Heart left ventricle (tissue), 16 donors: Measurements from ENCODE around the gene PRKN. TPM values are rescaled to one million over a fixed set of nuclear protein-coding genes. Genes with fewer than 3 reads are reported as not detected.

Source experiments
- ATAC-seq, 4 donors: fragments of 200-7000 bp; cut with Tn5 transposase; one replicate each; pipeline ENCODE4 v1.9.1; 2020 to 2022; ENCODE audit warnings: moderate library complexity in 4 of 4, mild to moderate bottlenecking in 3 of 4, moderate number of reproducible peaks in 1 of 4
- DNase-seq, 5 donors: peaks; one replicate each; pipeline ENCODE4 v3.0.0-alpha.2; 2020
- H3K27ac ChIP-seq, 12 donors: fragments of 200-600 bp; sonication (generic) in 4 of 12; one replicate each; pipeline versions ENCODE4 v1.5.0 to v1.8.0; 2016 to 2022; ENCODE audit warnings: mild to moderate bottlenecking in 2 of 12
- H3K27me3 ChIP-seq, 9 donors: fragments of 200-600 bp; sonication (generic) in 2 of 9; one replicate each; pipeline versions ENCODE4 v1.5.1 to v1.8.0; 2016 to 2022; ENCODE audit warnings: mild to moderate bottlenecking in 3 of 9
- H3K36me3 ChIP-seq, 9 donors: fragments of 200-600 bp; sonication (generic) in 2 of 9; one replicate each; pipeline versions ENCODE4 v1.5.0 to v1.8.0; 2018 to 2022; ENCODE audit warnings: mild to moderate bottlenecking in 2 of 9
- H3K4me1 ChIP-seq, 12 donors: fragments of 200-600 bp; sonication (generic) in 4 of 12; one replicate each; pipeline versions ENCODE4 v1.5.0 to v1.8.0; 2016 to 2022; ENCODE audit warnings: mild to moderate bottlenecking in 3 of 12
- H3K4me3 ChIP-seq, 12 donors: fragments of 200-600 bp; sonication (generic) in 4 of 12; one replicate each; pipeline versions ENCODE4 v1.5.0 to v1.8.0; 2017 to 2022; ENCODE audit warnings: mild to moderate bottlenecking in 9 of 12, moderate library complexity in 4 of 12
- H3K9me3 ChIP-seq, 12 donors: fragments of 200-600 bp; sonication (generic) in 4 of 12; one replicate each; pipeline versions ENCODE4 v1.5.0 to v1.8.0; 2016 to 2022; ENCODE audit warnings: mild to moderate bottlenecking in 1 of 12
- POLR2A ChIP-seq, 2 donors: fragments of 450-650 bp; IDR thresholded peaks; one replicate each; pipeline ENCODE4 v1.6.1; 2017; ENCODE audit warnings: antibody characterized with exemption in 2 of 2, mild to moderate bottlenecking in 2 of 2, moderate library complexity in 2 of 2
- WGBS, 4 donors: extraction: QIAGEN DNeasy Blood & Tissue Kit in 2 of 4; methylation state at CpG; one replicate each; pipeline versions ENCODE4 v1.1.5 to v1.1.7; 2013 to 2018; 5-methylcytosine and 5-hydroxymethylcytosine counted together
- intact Hi-C, 10 donors: fragments of 100-400 bp; cut with DNase I; formaldehyde crosslinking; loops; one replicate each; pipeline versions ENCODE4 v1.11.1 to v1.14.2; 2022
- polyA plus RNA-seq, 2 donors: library from polyadenylated mRNA; stranded (reverse); fragments of 200-250 nt; gene quantifications; one replicate each; pipeline ENCODE4 v1.2.3, GENCODE V29; 2013
- total RNA-seq, 9 donors: library from RNA; depleted of rRNA in 2 of 9; stranded (reverse); fragments of >200 nt in 2 of 9; fragmentation: NEBNext Ultra II Directional in 3 of 9; extraction: Animal tissue kit (Norgen Biotek cat#: 25700) in 3 of 9; gene quantifications; one replicate each; pipeline versions ENCODE4 v1.1.0 to v1.2.4, GENCODE V29; 2016 to 2023
- TF ChIP-seq, protein P1 (sequence below), 12 donors: fragments of 200-600 bp; sonication (generic) in 4 of 12; IDR thresholded peaks; one replicate each; pipeline versions ENCODE4 v1.5.0 to v1.8.0; 2018 to 2022; ENCODE audit warnings: antibody characterized with exemption in 12 of 12, mild to moderate bottlenecking in 5 of 12
- donor health status: ischemic (EF 13 %, LVEDD 7.1; RV severe dilation, severe dysfunction).
- donor health status: healthy with polysubstance abuse.
- donor health status: DM: no; HTN: yes; CAD: no.
- donor health status: DM: no; HTN: no; CAD: no.
- donor health status: ischemic (EF 25% LVEDD 6.9; RV normal size, moderate dysfunction).
- donor health status: ischemic (EF 25% LVEDD 5.7; RV mildly dilated, moderate dysfunction).
- donor health status: healthy.
- donor health status: DM: yes; HTN: yes; CAD: no.
- donor health status: ischemic (EF 35%, LVEDD 5.7; RV mildly dilated, moderate dysfunction).
- donor health status: nonischemic (EF 11% LVEDD 7.7; RV severe dilation, severe dysfunction).
- donor health status: DM: yes; HTN: yes; CAD: no.
- donor health status: PGD.
- donor health status: ischemic (EF 29% LVEDD 5.4; RV normal size, mild dysfunction).
- donor health status: nonischemic (EF 23%, LVEDD 6.1; RV moderate dilation, normal function).

The PRKN gene
- total and polyA plus RNA-seq, 11 donors: 3.4 to 32.5 (median 21.2) TPM

DNA sequence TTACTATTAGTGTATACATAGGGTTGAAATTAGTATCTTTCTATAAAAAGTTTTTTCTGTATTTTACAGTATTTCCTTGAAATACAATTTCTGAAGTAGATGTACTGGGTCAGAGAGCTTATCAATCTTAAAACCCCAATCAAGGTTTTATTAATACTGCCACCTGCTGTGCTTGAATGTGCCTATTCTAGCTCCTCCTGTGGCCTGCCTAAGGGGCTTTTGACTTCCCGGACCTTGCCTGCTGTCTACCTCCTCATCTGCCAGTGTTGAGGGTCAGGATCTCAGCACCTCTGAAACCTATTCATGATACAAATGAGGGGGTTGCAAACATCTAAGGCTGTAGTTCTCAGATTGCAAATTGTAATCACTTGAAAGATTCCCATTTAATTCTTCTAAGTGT is 9.4 kb upstream of the PRKN start:
- Histone ChIP-seq H3K36me3 (no peaks in the 10 kb centered on the region), H3K27ac (no peak overlapping the region), H3K4me1 (peaks cover 0 to 6% (median 0%) of the 10 kb centered on the region in 12 donors), H3K9me3 (no peaks in the 10 kb centered on the region), H3K4me3 (no peak overlapping the region), H3K27me3 (no peaks in the 10 kb centered on the region)
- ATAC-seq: peak in 3 of 4 donors; percentile 51 to 70 (median 53)
- no peak for DNase-seq
- TF ChIP-seq POLR2A (IDR thresholded peaks at IDR 0.05): no peak
- TF ChIP-seq, protein P1, sequence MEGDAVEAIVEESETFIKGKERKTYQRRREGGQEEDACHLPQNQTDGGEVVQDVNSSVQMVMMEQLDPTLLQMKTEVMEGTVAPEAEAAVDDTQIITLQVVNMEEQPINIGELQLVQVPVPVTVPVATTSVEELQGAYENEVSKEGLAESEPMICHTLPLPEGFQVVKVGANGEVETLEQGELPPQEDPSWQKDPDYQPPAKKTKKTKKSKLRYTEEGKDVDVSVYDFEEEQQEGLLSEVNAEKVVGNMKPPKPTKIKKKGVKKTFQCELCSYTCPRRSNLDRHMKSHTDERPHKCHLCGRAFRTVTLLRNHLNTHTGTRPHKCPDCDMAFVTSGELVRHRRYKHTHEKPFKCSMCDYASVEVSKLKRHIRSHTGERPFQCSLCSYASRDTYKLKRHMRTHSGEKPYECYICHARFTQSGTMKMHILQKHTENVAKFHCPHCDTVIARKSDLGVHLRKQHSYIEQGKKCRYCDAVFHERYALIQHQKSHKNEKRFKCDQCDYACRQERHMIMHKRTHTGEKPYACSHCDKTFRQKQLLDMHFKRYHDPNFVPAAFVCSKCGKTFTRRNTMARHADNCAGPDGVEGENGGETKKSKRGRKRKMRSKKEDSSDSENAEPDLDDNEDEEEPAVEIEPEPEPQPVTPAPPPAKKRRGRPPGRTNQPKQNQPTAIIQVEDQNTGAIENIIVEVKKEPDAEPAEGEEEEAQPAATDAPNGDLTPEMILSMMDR (IDR thresholded peaks at IDR 0.05): peak in 11 of 12 donors; percentile 7 to 62 (median 49)
- intact Hi-C loops: loop anchor here in 9 of 10 donors (5.0 to 10.0 kb wide), 4 partner anchors 292 to 562 kb away; no protein-coding TSS in a partner anchor
- WGBS, 4 donors: 13 to 28% (median 21%) methylated on average over 1 of the region's 1 CpG

DNA sequence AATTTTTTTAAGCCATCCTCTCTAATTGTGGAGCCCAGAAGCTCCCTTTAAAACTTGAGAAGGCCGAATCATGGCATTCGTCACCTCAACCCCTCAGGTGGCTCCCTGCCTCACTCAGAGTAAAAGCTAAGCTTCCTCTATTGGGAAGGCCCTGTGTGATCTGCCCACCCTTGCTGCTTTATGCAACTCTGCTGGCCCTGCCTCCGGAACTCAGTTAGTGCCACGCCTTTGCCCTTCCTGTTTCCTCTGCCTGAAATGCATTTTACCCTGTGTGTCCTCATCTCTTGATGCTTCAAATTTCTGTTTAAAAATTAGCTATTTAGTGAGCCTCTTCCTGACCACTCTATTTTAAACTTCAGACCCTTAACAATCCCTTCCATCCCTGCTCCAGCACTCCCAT is 5.9 kb upstream of the PRKN start:
- Histone ChIP-seq H3K4me1 (peaks cover 0 to 7% (median 0%) of the 10 kb centered on the region in 12 donors), H3K9me3 (peaks cover 0 to 17% (median 0%) of the 10 kb centered on the region in 12 donors), H3K27ac (no peak overlapping the region), H3K27me3 (no peaks in the 10 kb centered on the region), H3K4me3 (no peak overlapping the region), H3K36me3 (no peaks in the 10 kb centered on the region)
- TF ChIP-seq, protein P1 (IDR thresholded peaks at IDR 0.05): no peak
- no peak for TF ChIP-seq POLR2A (IDR thresholded peaks at IDR 0.05)
- 66 to 78% (median 69%) methylated on average over 4 of the region's 4 CpGs for WGBS, 4 donors
- intact Hi-C loops: loop anchor here in 7 of 10 donors (10.0 kb wide), 2 partner anchors 289 to 559 kb away; no protein-coding TSS in a partner anchor
- ATAC-seq (peak in 2 of 4 donors; percentile 39 to 64), DNase-seq (no peak)

DNA sequence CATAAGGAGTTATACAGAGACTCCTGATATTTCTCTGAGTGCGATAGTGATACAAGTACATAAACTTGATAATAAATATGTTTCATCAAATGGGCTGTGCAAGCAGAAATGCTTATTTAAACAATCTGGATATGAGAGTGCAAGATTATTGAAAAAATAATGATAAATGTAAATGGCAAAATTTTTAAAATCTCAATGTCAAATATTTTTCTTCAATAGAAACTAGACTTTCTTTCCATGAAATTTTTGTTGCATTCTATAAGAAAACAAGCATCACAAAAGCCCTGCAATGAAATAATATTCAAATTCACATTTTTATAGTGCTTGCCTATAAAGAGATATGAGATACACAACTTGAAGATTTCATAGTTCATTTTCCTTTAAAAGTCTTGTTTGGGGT is 2.9 kb upstream of the PRKN start:
- Histone ChIP-seq H3K36me3 (no peaks in the 10 kb centered on the region), H3K27ac (no peak overlapping the region), H3K9me3 (peaks cover 0 to 17% (median 0%) of the 10 kb centered on the region in 12 donors), H3K4me1 (peaks cover 0 to 19% (median 11%) of the 10 kb centered on the region in 12 donors), H3K27me3 (no peaks in the 10 kb centered on the region), H3K4me3 (no peak overlapping the region)
- 94 to 100% (median 99%) methylated on average over 1 of the region's 1 CpG for WGBS, 4 donors
- DNase-seq: no peak
- TF ChIP-seq POLR2A (IDR thresholded peaks at IDR 0.05): no peak
- TF ChIP-seq, protein P1 (IDR thresholded peaks at IDR 0.05): no peak
- ATAC-seq: no peak
- intact Hi-C loops: loop anchor here in 7 of 10 donors (10.0 kb wide), 2 partner anchors 286 to 556 kb away; no protein-coding TSS in a partner anchor

DNA sequence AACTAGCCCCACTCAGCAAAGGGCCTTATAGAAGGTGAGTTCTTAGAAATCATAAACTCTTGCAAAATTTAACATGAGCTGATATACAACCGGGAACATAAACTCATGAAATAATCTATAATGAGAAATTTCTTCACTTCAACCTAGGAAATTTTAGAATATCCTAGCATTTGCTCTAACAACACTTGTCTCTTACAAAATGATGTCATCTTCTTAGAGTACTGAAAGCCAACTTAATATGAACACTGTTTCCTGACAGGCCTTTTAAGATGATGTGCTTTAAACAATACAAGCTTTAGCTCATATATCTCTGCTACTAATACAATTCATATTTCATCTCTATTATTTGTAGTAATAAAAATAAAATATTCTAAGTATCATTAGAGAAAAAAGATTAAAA is 1.1 kb upstream of the PRKN start:
- Histone ChIP-seq H3K27me3 (no peaks in the 10 kb centered on the region), H3K27ac (peak overlapping the region in 7 of 12 donors; percentile 54 to 98 (median 92)), H3K36me3 (no peaks in the 10 kb centered on the region), H3K4me3 (peak overlapping the region in 3 of 12 donors; percentile 87 to 91 (median 89)), H3K4me1 (peaks cover 0 to 27% (median 14%) of the 10 kb centered on the region in 12 donors), H3K9me3 (peaks cover 0 to 17% (median 0%) of the 10 kb centered on the region in 12 donors)
- ATAC-seq: no peak
- DNase-seq: no peak
- intact Hi-C loops: loop anchor here in 6 of 10 donors (5.0 to 10.0 kb wide), 10 partner anchors 104 to 686 kb away; partner anchors contain the start of gene QKI (in 2 of the 6)
- 88 to 94% (median 92%) methylated on average over 1 of the region's 1 CpG for WGBS, 4 donors
- TF ChIP-seq POLR2A (IDR thresholded peaks at IDR 0.05): no peak
- TF ChIP-seq, protein P1 (IDR thresholded peaks at IDR 0.05): no peak
